Measurements from ENCODE around the gene RHOF.

- TF ChIP-seq CTCF (IDR thresholded peaks at IDR 0.05; ENCODE audit: insufficient read depth, low read length, poor library complexity, severe bottlenecking) (no peak), EZH2phosphoT487 (conservative IDR thresholded peaks at IDR 0.05; ENCODE audit: low read length) (no peak)
Measured at GRCh38 chr12:121837680-121838079, 44.2 kb upstream of the RHOF start.
